Lower lobe of right lung (tissue), 2 donors: ENCODE results near the gene NOL4L. TPM values are rescaled to one million over a fixed set of nuclear protein-coding genes. Genes with fewer than 3 reads are reported as not detected.
"Not testable (repeated sequence)": the region's sequence is repeated elsewhere in the genome, so short reads cannot be mapped to it uniquely, and the experiment has no call there.

Experiments used
- ATAC-seq, 2 donors: fragments of 200-7000 bp; cut with Tn5 transposase; one replicate each; pipeline ENCODE4 v1.9.1; 2020 to 2022; ENCODE audit warnings: mild to moderate bottlenecking in 2 of 2, moderate library complexity in 2 of 2
- DNase-seq: peaks from one replicate; pipeline ENCODE4 v3.0.0-alpha.2; 2020
- H3K27ac ChIP-seq: fragments of 200-600 bp; one replicate; pipeline ENCODE4 v1.8.0; 2022
- H3K27me3 ChIP-seq: fragments of 200-600 bp; one replicate; pipeline ENCODE4 v1.8.0; 2022; ENCODE audit warnings: low read depth
- H3K36me3 ChIP-seq: fragments of 200-600 bp; one replicate; pipeline ENCODE4 v1.8.0; 2022; ENCODE audit warnings: mild to moderate bottlenecking
- H3K4me1 ChIP-seq: fragments of 200-600 bp; one replicate; pipeline ENCODE4 v1.8.0; 2022
- H3K4me3 ChIP-seq: fragments of 200-600 bp; one replicate; pipeline ENCODE4 v1.8.0; 2022; ENCODE audit warnings: mild to moderate bottlenecking
- H3K9me3 ChIP-seq: fragments of 200-600 bp; one replicate; pipeline ENCODE4 v1.8.0; 2022
- intact Hi-C: fragments of 100-400 bp; cut with DNase I; formaldehyde crosslinking; loops from one replicate; pipeline ENCODE4 v1.11.0; 2022
- total RNA-seq: library from RNA; stranded (reverse); fragmentation: NEBNext Ultra II Directional; extraction: Animal tissue kit (Norgen Biotek cat#: 25700); gene quantifications from one replicate; pipeline ENCODE4 v1.2.1, GENCODE V29; 2021
- TF ChIP-seq, protein P1 (sequence below): fragments of 200-600 bp; IDR thresholded peaks from one replicate; pipeline ENCODE4 v1.8.0; 2022; ENCODE audit warnings: antibody characterized with exemption, mild to moderate bottlenecking
- donor health status: DM: no; HTN: yes; CAD: no; lungs with severe emphysema.

Gene NOL4L
- total RNA-seq, 1 donor from 2014 or later: 14.3 TPM

DNA sequence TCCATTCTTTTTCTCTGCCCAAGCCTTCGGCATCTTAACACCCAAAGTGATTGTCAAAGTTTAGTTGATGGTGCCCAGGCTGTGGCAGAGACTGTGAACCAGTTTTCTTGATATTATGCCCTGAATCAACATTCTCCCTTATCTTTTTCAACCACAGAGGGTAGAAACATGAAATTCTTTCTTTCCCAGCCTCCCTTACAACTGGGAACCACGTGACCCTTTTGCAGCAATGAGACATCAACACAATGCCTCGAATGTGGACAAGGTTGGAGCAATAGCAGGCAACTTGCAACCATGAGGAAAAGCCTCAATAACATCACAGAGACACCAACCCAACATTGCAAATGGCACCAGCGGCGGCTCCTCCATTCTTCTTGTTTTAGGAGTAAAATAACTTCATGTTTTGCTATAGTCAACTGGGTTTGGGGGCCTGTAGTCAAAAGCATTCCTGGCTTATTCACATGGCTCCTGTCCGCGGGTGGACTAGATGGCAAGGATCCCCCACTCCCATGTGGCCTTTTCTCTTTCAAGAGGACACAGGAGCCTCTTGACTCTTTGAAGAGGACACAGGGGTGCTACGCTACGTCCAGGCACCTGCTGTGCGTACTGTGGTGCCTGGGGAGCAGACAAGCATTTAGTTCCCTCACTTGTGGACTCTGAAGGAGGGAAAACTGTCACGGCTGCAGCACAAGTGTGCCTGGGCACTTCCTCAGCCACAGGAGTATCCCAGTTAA is 90.5 kb downstream of the NOL4L start:
- Histone ChIP-seq H3K27ac (no peak overlapping the region), H3K36me3 (no peaks in the 10 kb centered on the region), H3K27me3 (no peaks in the 10 kb centered on the region), H3K4me3 (no peak overlapping the region), H3K4me1 (peaks cover 14% of the 10 kb centered on the region), H3K9me3 (no peaks in the 10 kb centered on the region)
- DNase-seq (no peak), ATAC-seq (no peak)
- TF ChIP-seq, protein P1, sequence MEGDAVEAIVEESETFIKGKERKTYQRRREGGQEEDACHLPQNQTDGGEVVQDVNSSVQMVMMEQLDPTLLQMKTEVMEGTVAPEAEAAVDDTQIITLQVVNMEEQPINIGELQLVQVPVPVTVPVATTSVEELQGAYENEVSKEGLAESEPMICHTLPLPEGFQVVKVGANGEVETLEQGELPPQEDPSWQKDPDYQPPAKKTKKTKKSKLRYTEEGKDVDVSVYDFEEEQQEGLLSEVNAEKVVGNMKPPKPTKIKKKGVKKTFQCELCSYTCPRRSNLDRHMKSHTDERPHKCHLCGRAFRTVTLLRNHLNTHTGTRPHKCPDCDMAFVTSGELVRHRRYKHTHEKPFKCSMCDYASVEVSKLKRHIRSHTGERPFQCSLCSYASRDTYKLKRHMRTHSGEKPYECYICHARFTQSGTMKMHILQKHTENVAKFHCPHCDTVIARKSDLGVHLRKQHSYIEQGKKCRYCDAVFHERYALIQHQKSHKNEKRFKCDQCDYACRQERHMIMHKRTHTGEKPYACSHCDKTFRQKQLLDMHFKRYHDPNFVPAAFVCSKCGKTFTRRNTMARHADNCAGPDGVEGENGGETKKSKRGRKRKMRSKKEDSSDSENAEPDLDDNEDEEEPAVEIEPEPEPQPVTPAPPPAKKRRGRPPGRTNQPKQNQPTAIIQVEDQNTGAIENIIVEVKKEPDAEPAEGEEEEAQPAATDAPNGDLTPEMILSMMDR: no peak
- intact Hi-C loops: no loop called here

GRCh38 chr20:32493356-32493755 is 91.8 kb downstream of the NOL4L start:
- Histone ChIP-seq H3K27ac (no peak overlapping the region), H3K9me3 (no peaks in the 10 kb centered on the region), H3K27me3 (no peaks in the 10 kb centered on the region), H3K36me3 (no peaks in the 10 kb centered on the region), H3K4me3 (no peak overlapping the region), H3K4me1 (peaks cover 13% of the 10 kb centered on the region)
- ATAC-seq (no peak), DNase-seq (no peak)
- intact Hi-C loops: no loop called here
- TF ChIP-seq, protein P1: no peak

DNA sequence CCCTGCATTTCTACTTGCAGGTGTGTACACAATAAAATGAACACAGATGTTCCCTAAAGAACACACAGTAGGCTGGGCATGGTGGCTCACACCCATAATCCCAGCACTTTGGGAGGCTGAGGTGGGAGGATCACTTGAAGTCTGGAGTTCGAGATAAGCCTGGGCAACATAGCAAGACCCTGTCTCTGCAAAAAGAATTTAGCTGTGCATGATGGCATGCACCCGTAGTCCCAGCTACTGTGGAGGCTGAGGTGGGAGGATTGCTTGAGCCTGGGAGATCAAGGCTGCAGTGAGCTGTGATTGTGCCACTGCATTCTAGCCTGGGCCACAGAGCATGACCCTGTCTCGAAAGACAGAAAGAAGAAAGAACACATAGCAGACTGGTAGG is 93.4 kb downstream of the NOL4L start:
- H3K4me1 ChIP-seq, H3K4me3 ChIP-seq, H3K9me3 ChIP-seq, intact Hi-C loops, H3K27ac ChIP-seq, DNase-seq, H3K36me3 ChIP-seq, ATAC-seq, H3K27me3 ChIP-seq: not testable (repeated sequence)

GRCh38 chr20:32490942-32491763 is 94.0 kb downstream of the NOL4L start:
- TF ChIP-seq, protein P1: no peak
- no peak for DNase-seq
- Histone ChIP-seq H3K27ac (no peak overlapping the region), H3K36me3 (no peaks in the 10 kb centered on the region), H3K9me3 (no peaks in the 10 kb centered on the region), H3K4me1 (no peaks in the 10 kb centered on the region), H3K4me3 (no peak overlapping the region), H3K27me3 (no peaks in the 10 kb centered on the region)
- intact Hi-C loops: no loop called here
- no peak for ATAC-seq

GRCh38 chr20:32488066-32488838 is 96.9 kb downstream of the NOL4L start:
- TF ChIP-seq, protein P1: no peak
- H3K27ac ChIP-seq: no peak overlapping the region
- H3K9me3 ChIP-seq: no peaks in the 10 kb centered on the region
- H3K4me3 ChIP-seq: no peak overlapping the region
- H3K36me3 ChIP-seq: no peaks in the 10 kb centered on the region
- DNase-seq (no peak), ATAC-seq (no peak)
- intact Hi-C loops: no loop called here
- no peaks in the 10 kb centered on the region for H3K27me3 ChIP-seq
- H3K4me1 ChIP-seq: peaks cover 14% of the 10 kb centered on the region
